Nephron progenitor cell (in vitro differentiated cells): Measurements from ENCODE around the gene PLB1.

ENCODE experiments used
- DNase-seq: peaks from one replicate; pipeline ENCODE4 v3.0.0; 2021
- H3K27ac Mint-ChIP-seq: 2 replicates; pipeline ENCODE4 v1.8.0; 2021; ENCODE audit warnings: mild to moderate bottlenecking, moderate library complexity, mixed read lengths
- H3K27me3 Mint-ChIP-seq: 2 replicates; pipeline ENCODE4 v1.8.0; 2021; ENCODE audit warnings: mild to moderate bottlenecking, low read depth, mixed read lengths; ENCODE audit not compliant: poor library complexity
- H3K36me3 Mint-ChIP-seq: 2 replicates; pipeline ENCODE4 v1.8.0; 2021; ENCODE audit warnings: low read depth, mixed read lengths
- H3K4me1 Mint-ChIP-seq: 2 replicates; pipeline ENCODE4 v1.8.0; 2021; ENCODE audit warnings: mixed read lengths
- H3K4me3 Mint-ChIP-seq: 2 replicates; pipeline ENCODE4 v1.8.0; 2021; ENCODE audit warnings: mild to moderate bottlenecking, moderate library complexity, mixed read lengths
- H3K9me3 Mint-ChIP-seq: 2 replicates; pipeline ENCODE4 v1.8.0; 2021; ENCODE audit warnings: mild to moderate bottlenecking, moderate library complexity, mixed read lengths
- CTCF ChIP-seq: fragments of 200-600 bp; sonication (generic); IDR thresholded peaks from 2 replicates; pipeline ENCODE4 v1.5.0; 2021; ENCODE audit warnings: antibody characterized with exemption

Gene PLB1

GRCh38 chr2:28581312-28581711, 85.5 kb downstream of the PLB1 start:
- no peak for DNase-seq
- TF ChIP-seq CTCF = no peak
- no peak overlapping the region for H3K27ac Mint-ChIP-seq
- peaks cover 35% of the 10 kb centered on the region for H3K4me1 Mint-ChIP-seq
- H3K27me3 Mint-ChIP-seq = peaks cover 8% of the 10 kb centered on the region
- H3K4me3 Mint-ChIP-seq = no peak overlapping the region
- no peaks in the 10 kb centered on the region for H3K36me3 Mint-ChIP-seq
- no peaks in the 10 kb centered on the region for H3K9me3 Mint-ChIP-seq

- no peaks in the 10 kb centered on the region for H3K36me3 Mint-ChIP-seq
- H3K27ac Mint-ChIP-seq = no peak overlapping the region
- H3K4me1 Mint-ChIP-seq = peaks cover 35% of the 10 kb centered on the region
- no peak for DNase-seq
- peaks cover 10% of the 10 kb centered on the region for H3K27me3 Mint-ChIP-seq
- TF ChIP-seq CTCF = no peak
- H3K9me3 Mint-ChIP-seq = no peaks in the 10 kb centered on the region
- H3K4me3 Mint-ChIP-seq = no peak overlapping the region
Observed at GRCh38 chr2:28582152-28582551, 86.3 kb downstream of the PLB1 start.

GRCh38 chr2:28582595-28582994, 86.7 kb downstream of the PLB1 start:
- Mint-ChIP-seq H3K36me3 (no peaks in the 10 kb centered on the region), H3K27ac (no peak overlapping the region), H3K4me1 (peaks cover 35% of the 10 kb centered on the region), H3K9me3 (no peaks in the 10 kb centered on the region), H3K27me3 (peaks cover 12% of the 10 kb centered on the region), H3K4me3 (no peak overlapping the region)
- DNase-seq = no peak
- no peak for TF ChIP-seq CTCF

GRCh38 chr2:28583899-28584553, 88.2 kb downstream of the PLB1 start:
- peak overlapping the region; percentile 42 for H3K27ac Mint-ChIP-seq
- DNase-seq = peak; percentile 20
- no peak for TF ChIP-seq CTCF
- no peaks in the 10 kb centered on the region for H3K36me3 Mint-ChIP-seq
- H3K27me3 Mint-ChIP-seq = peaks cover 7% of the 10 kb centered on the region
- H3K9me3 Mint-ChIP-seq = no peaks in the 10 kb centered on the region
- H3K4me3 Mint-ChIP-seq = no peak overlapping the region
- peaks cover 42% of the 10 kb centered on the region for H3K4me1 Mint-ChIP-seq

GRCh38 chr2:28586867-28587266, 91.0 kb downstream of the PLB1 start:
- DNase-seq = no peak
- no peaks in the 10 kb centered on the region for H3K36me3 Mint-ChIP-seq
- TF ChIP-seq CTCF = no peak
- H3K4me1 Mint-ChIP-seq = peaks cover 43% of the 10 kb centered on the region
- H3K9me3 Mint-ChIP-seq = no peaks in the 10 kb centered on the region
- H3K4me3 Mint-ChIP-seq = no peak overlapping the region
- no peak overlapping the region for H3K27ac Mint-ChIP-seq
- H3K27me3 Mint-ChIP-seq = peaks cover 10% of the 10 kb centered on the region
